Thoracic aorta (tissue), 2 donors: ENCODE results near the gene ZDHHC14. TPM values are rescaled to one million over a fixed set of nuclear protein-coding genes. Genes with fewer than 3 reads are reported as not detected.

Source experiments
- ATAC-seq: fragments of 150-250 bp; one replicate; pipeline ENCODE4 v1.8.0; 2017; ENCODE audit warnings: low read depth; ENCODE audit not compliant: insufficient number of reproducible peaks, low FRiP score
- DNase-seq: peaks from one replicate; pipeline ENCODE4 v3.0.0-alpha.2; 2020; ENCODE audit warnings: low spot score
- H3K27ac ChIP-seq, 2 donors: fragments of 200-600 bp; sonication (generic); 1 replicate in 1 of 2; 2 replicates in 1 of 2; pipeline ENCODE4 v1.5.1; 2016; ENCODE audit warnings: mild to moderate bottlenecking in 2 of 2, moderate library complexity in 2 of 2
- H3K27me3 ChIP-seq: fragments of 200-600 bp; sonication (generic); replicated peaks from 2 replicates; pipeline ENCODE4 v1.6.0; 2016; ENCODE audit warnings: mild to moderate bottlenecking; ENCODE audit not compliant: insufficient read depth
- H3K36me3 ChIP-seq: fragments of 200-600 bp; sonication (generic); one replicate; pipeline ENCODE4 v1.5.1; 2016
- H3K4me1 ChIP-seq, 2 donors: fragments of 200-600 bp; sonication (generic); 1 replicate in 1 of 2; 2 replicates in 1 of 2; pipeline versions ENCODE4 v1.5.1 to v1.6.0; 2016; ENCODE audit warnings: low read depth in 2 of 2, mild to moderate bottlenecking in 1 of 2; ENCODE audit not compliant: control insufficient read depth in 1 of 2
- H3K4me3 ChIP-seq: fragments of 200-600 bp; sonication (generic); 2 replicates; pipeline ENCODE4 v1.5.1; 2016; ENCODE audit warnings: mild to moderate bottlenecking
- H3K9me3 ChIP-seq: fragments of 200-600 bp; sonication (generic); 2 replicates; pipeline ENCODE4 v1.5.1; 2016
- CTCF ChIP-seq: fragments of 200-600 bp; sonication (generic); IDR thresholded peaks from one replicate; pipeline ENCODE4 v1.5.1; 2019; ENCODE audit warnings: antibody characterized with exemption
- total RNA-seq, 2 donors: library from RNA; depleted of rRNA; stranded (reverse); fragments of >200 nt; gene quantifications; one replicate each; pipeline versions ENCODE4 v1.1.0 to v1.2.3, GENCODE V29; 2016

The ZDHHC14 gene
- total RNA-seq, 2 donors from 2014 or later, result 20.0 to 31.1 TPM

GRCh38 chr6:157483770-157484169 is 102.8 kb downstream of the ZDHHC14 start:
- no peak for TF ChIP-seq CTCF
- Histone ChIP-seq H3K36me3 (no peaks in the 10 kb centered on the region), H3K27me3 (no peaks in the 10 kb centered on the region), H3K4me3 (no peak overlapping the region), H3K9me3 (no peaks in the 10 kb centered on the region), H3K27ac (no peak overlapping the region), H3K4me1 (no peaks in the 10 kb centered on the region)
- ATAC-seq, result no peak
- no peak for DNase-seq

- H3K27ac ChIP-seq, result no peak overlapping the region
- ATAC-seq (no peak), DNase-seq (no peak)
- no peaks in the 10 kb centered on the region for H3K27me3 ChIP-seq
- TF ChIP-seq CTCF, result no peak
- no peak overlapping the region for H3K4me3 ChIP-seq
- H3K36me3 ChIP-seq, result no peaks in the 10 kb centered on the region
- no peaks in the 10 kb centered on the region for H3K9me3 ChIP-seq
- H3K4me1 ChIP-seq, result no peaks in the 10 kb centered on the region
Observed at GRCh38 chr6:157484181-157484580, 103.2 kb downstream of the ZDHHC14 start.

- Histone ChIP-seq H3K27me3 (no peaks in the 10 kb centered on the region), H3K4me1 (no peaks in the 10 kb centered on the region), H3K9me3 (no peaks in the 10 kb centered on the region), H3K27ac (no peak overlapping the region), H3K4me3 (no peak overlapping the region), H3K36me3 (no peaks in the 10 kb centered on the region)
- no peak for DNase-seq
- TF ChIP-seq CTCF, result no peak
- no peak for ATAC-seq
Observed at GRCh38 chr6:157486572-157486971, 105.6 kb downstream of the ZDHHC14 start.

GRCh38 chr6:157487110-157487773 is 106.3 kb downstream of the ZDHHC14 start:
- TF ChIP-seq CTCF, result no peak
- Histone ChIP-seq H3K4me3 (no peak overlapping the region), H3K36me3 (no peaks in the 10 kb centered on the region), H3K4me1 (no peaks in the 10 kb centered on the region), H3K9me3 (no peaks in the 10 kb centered on the region), H3K27me3 (no peaks in the 10 kb centered on the region), H3K27ac (no peak overlapping the region)
- DNase-seq (no peak), ATAC-seq (no peak)

- Histone ChIP-seq H3K27ac (no peak overlapping the region), H3K9me3 (no peaks in the 10 kb centered on the region), H3K27me3 (no peaks in the 10 kb centered on the region), H3K4me3 (no peak overlapping the region), H3K36me3 (no peaks in the 10 kb centered on the region), H3K4me1 (no peaks in the 10 kb centered on the region)
- ATAC-seq (no peak), DNase-seq (no peak)
- TF ChIP-seq CTCF, result no peak
Observed at GRCh38 chr6:157488058-157488457, 107.1 kb downstream of the ZDHHC14 start.
